ENCODE results near the gene SYPL2. TPM values are rescaled to one million over a fixed set of nuclear protein-coding genes. Genes with fewer than 3 reads are reported as not detected.

The SYPL2 gene
- 0.07 to 0.18 TPM (median 0.08 TPM) in 5 replicates for total RNA-seq (2022; extraction: Qiagen RNA extraction; ENCODE audit: low read depth)

GRCh38 chr1:109466452-109467300, at the start of gene SYPL2:
Gene SYPL2 (plus strand): TSS chr1:109466546. CDS start chr1:109466844, 298 bp downstream.

GRCh38 chr1:109426281-109427170, 39.8 kb upstream of the SYPL2 start, which contains the start of gene PSMA5:
Gene PSMA5 (minus strand): TSS chr1:109426448. CDS start chr1:109426330, 118 bp downstream.

DNA sequence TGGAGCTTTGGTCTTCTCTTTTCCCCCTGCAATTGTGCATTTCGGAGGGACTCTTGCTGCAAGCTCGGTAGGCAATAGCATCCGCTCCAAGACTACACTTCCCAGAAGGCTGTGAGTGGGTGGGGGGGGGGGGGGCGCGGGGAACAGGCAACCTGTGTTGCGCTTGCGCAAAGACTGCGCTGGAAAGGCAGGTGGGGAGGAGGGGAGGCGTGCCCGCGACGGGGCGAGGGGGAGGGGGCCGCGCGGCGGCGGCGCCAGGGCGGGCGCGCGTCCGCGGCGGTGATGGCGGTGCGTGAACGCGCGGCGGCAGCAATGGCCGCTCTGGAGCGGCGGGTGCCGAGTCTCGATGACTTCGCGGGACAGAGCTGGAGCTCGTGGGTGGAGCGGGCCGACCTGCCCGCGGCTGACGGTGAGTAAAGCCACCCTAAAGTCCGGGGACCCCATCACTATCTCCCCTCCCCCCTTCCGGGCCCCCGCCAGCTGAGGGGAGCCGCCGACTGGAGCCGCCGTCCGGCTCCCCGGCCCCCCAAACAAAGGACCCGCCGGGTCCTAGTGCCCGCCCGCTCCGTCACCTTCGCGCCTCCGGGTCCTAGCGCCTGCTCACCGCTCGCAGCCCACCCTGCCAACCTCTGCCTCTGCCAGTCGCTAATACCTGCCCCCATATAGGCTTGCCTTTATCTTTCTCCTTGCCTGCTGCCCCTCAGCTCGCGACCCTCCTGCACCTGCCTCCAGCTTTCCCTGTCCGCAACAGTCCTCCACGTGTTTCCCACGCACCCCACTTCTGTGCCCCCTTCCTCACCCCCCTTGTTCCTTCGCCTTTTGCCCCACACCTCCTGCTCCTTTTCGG, 17.5 kb downstream of the SYPL2 start, which contains the start of gene ATXN7L2:
TSS of gene ATXN7L2 (plus strand) at position 234 of the 847 bp plus-strand sequence. CDS start at position 283, 49 bp downstream.

DNA sequence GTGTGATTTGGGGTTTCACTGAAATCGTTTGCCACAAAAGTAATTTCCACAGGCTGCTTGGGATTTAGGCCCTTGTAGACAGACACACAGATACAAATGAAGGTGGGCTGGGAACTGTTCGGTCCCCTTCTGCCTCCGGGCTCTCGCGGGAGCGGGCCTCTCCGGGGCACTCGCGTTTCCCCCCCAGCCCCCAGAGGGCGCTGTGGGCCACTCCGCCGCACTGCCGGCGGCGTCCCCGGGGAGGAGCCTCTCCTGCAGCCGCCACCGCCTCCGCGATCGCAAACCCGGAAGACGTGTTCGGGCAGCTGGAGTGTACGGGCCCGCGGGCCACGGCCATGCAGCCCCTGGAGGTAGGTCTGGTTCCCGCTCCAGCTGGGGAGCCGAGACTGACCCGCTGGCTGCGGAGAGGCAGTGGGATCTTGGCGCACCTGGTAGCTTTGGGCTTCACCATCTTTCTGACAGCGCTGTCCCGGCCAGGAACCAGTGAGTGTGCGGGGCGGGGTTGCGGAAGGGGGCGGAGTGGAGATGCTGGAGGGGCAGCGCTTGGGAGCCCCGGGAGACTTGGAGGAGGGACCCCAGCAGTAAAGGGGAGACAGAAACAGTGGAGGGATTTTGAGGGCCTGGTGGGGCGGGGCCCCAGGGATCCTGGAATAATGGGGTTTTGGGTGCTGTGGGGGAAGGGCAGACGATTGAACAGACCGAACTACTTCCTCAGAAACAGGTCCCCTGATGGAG, 27.6 kb downstream of the SYPL2 start, which contains the start of gene CYB561D1:
TSS of gene CYB561D1 (plus strand) at position 290 of the 735 bp plus-strand sequence. CDS start at position 336, 46 bp downstream.

DNA sequence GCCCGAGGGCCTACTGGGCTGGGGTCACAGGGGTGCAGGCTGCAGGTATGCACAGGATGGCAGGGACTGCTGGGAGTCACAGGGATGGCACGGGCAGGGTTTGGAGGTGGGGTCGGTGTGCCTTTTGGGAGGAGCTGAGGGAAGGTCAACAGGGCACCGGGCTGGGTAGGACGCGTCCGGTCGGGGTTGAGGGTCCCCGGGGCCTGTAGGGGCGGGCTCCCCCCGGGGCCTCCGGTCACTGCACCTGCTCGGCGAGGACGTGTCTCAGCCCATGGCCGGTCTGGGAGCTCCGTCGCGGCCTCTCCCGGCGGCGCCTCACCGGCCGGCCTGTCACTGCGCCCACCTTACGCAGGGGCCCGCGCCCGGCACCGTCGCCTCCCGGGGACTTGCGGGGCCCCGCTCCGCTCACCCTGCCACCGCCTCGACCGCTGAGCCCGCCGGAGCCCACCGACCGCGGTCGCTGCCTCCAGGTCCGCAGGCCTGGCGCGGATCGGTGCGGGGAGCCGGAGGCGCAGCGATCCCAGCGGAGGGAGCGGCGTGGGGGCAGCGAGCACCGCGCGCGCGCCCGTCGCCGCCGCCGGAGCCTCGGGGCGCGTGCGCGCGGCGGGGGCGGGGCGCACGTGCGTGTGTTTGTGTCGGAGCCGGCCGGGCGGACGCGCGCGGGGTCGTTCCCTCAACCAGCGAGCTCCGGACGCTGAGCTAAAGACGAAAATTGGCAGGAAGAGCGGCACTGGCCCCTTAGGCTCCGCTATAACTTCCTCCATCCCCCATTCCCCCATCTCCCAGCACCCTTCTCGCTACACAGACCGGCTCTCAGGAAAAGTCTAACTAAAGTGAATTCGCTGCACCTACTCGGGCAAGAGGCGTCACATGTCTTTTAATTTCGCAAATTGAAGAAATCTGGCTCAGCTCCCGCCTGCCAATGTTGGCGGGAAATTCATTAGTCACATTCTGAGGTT, 43.1 kb downstream of the SYPL2 start, which contains the start of gene AMIGO1:
TSS of gene AMIGO1 (minus strand) at position 552 of the 959 bp plus-strand sequence. CDS start 815 bp downstream, outside the sequence.

Other genes starting within 250 kb of the SYPL2 start
- gene CELSR2, start 217.0 kb upstream of the SYPL2 start, total RNA-seq (2022; extraction: Qiagen RNA extraction; ENCODE audit: low read depth): 2.8 to 6.6 TPM (median 5.5 TPM) in 5 replicates
- gene PSRC1, start 183.4 kb upstream of the SYPL2 start, total RNA-seq (2022; extraction: Qiagen RNA extraction; ENCODE audit: low read depth): 16.1 to 25.4 TPM (median 24.0 TPM) in 5 replicates
- not detected in 5 replicates for gene MYBPHL, start 159.5 kb upstream of the SYPL2 start, total RNA-seq (2022; extraction: Qiagen RNA extraction; ENCODE audit: low read depth)
- gene SORT1, start 68.6 kb upstream of the SYPL2 start, total RNA-seq (2022; extraction: Qiagen RNA extraction; ENCODE audit: low read depth): 3.0 to 4.9 TPM (median 3.9 TPM) in 5 replicates
- 100 to 110 TPM (median 104 TPM) in 5 replicates for gene PSMA5, start 40.1 kb upstream of the SYPL2 start, total RNA-seq (2022; extraction: Qiagen RNA extraction; ENCODE audit: low read depth)
- gene ATXN7L2, start 17.4 kb downstream of the SYPL2 start, total RNA-seq (2022; extraction: Qiagen RNA extraction; ENCODE audit: low read depth): 0.92 to 2.7 TPM (median 2.5 TPM) in 5 replicates
- 3.6 to 6.1 TPM (median 5.0 TPM) in 5 replicates for gene CYB561D1, start 27.5 kb downstream of the SYPL2 start, total RNA-seq (2022; extraction: Qiagen RNA extraction; ENCODE audit: low read depth)
- gene AMIGO1, start 43.2 kb downstream of the SYPL2 start, total RNA-seq (2022; extraction: Qiagen RNA extraction; ENCODE audit: low read depth): 1.1 to 1.6 TPM (median 1.1 TPM) in 5 replicates
- gene GPR61, start 73.3 kb downstream of the SYPL2 start, total RNA-seq (2022; extraction: Qiagen RNA extraction; ENCODE audit: low read depth): not detected in 5 replicates
- gene GNAI3, start 82.1 kb downstream of the SYPL2 start, total RNA-seq (2022; extraction: Qiagen RNA extraction; ENCODE audit: low read depth): 3.4 to 5.6 TPM (median 5.1 TPM) in 5 replicates
- gene GNAT2, start 153.1 kb downstream of the SYPL2 start, total RNA-seq (2022; extraction: Qiagen RNA extraction; ENCODE audit: low read depth): 0.15 to 0.16 TPM in 2 of 5 replicates, not detected in the others
- 14.0 to 28.0 TPM (median 26.6 TPM) in 5 replicates for gene AMPD2, start 153.3 kb downstream of the SYPL2 start, total RNA-seq (2022; extraction: Qiagen RNA extraction; ENCODE audit: low read depth)
- gene GSTM4, start 189.6 kb downstream of the SYPL2 start, total RNA-seq (2022; extraction: Qiagen RNA extraction; ENCODE audit: low read depth): 8.8 to 11.2 TPM (median 9.2 TPM) in 5 replicates
- gene GSTM2, start 201.5 kb downstream of the SYPL2 start, total RNA-seq (2022; extraction: Qiagen RNA extraction; ENCODE audit: low read depth): 3.5 to 4.6 TPM (median 4.0 TPM) in 5 replicates
- gene GSTM1, start 221.3 kb downstream of the SYPL2 start, total RNA-seq (2022; extraction: Qiagen RNA extraction; ENCODE audit: low read depth): 0.35 TPM in 1 of 5 replicates, not detected in the others
- not detected in 5 replicates for gene GSTM5, start 245.7 kb downstream of the SYPL2 start, total RNA-seq (2022; extraction: Qiagen RNA extraction; ENCODE audit: low read depth)